ENCODE measurements around the gene CCDC40.

- no peak for TF ChIP-seq CTCF (conservative IDR thresholded peaks at IDR 0.05 in 1 of 2, IDR thresholded peaks at IDR 0.05 in 1 of 2; ENCODE audit: extremely low read depth in 1 of 2, insufficient read depth in 1 of 2, low read depth in 1 of 2, low read length in 2 of 2)
- TF ChIP-seq EZH2 (IDR thresholded peaks at IDR 0.05; ENCODE audit: borderline replicate concordance, low read length) = no peak
Observed at GRCh38 chr17:80002070-80002641, 34.3 kb upstream of the CCDC40 start.
